Activated CD8-positive, alpha-beta memory T cell treated with anti-CD3 and anti-CD28 coated beads for 24 hours (primary cell): ENCODE data around the gene CASQ2.
"Not testable (repeated sequence)": the region's sequence is repeated elsewhere in the genome, so short reads cannot be mapped to it uniquely, and the experiment has no call there.

Experiments
- DNase-seq: peaks from one replicate; pipeline ENCODE4 v3.0.0-alpha.2; 2020

Gene CASQ2

DNA sequence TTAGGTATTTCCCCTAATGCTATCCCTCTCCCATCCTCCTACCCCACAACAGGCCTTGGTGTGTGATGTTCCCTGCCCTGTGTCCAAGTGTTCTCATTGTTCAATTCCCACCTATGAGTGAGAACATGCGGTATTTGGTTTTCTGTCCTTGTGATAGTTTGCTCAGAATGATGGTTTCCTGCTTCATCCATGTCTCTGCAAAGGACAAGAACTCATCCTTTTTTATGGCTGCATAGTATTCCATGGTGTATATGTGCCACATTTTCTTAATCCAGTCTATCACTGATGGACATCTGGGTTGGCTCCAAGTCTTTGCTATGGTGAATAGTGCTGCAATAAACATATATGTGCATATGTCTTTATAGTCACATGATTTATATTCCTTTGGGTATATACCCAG lies 10.6 kb upstream of the CASQ2 start:
- not testable (repeated sequence) for DNase-seq

DNA sequence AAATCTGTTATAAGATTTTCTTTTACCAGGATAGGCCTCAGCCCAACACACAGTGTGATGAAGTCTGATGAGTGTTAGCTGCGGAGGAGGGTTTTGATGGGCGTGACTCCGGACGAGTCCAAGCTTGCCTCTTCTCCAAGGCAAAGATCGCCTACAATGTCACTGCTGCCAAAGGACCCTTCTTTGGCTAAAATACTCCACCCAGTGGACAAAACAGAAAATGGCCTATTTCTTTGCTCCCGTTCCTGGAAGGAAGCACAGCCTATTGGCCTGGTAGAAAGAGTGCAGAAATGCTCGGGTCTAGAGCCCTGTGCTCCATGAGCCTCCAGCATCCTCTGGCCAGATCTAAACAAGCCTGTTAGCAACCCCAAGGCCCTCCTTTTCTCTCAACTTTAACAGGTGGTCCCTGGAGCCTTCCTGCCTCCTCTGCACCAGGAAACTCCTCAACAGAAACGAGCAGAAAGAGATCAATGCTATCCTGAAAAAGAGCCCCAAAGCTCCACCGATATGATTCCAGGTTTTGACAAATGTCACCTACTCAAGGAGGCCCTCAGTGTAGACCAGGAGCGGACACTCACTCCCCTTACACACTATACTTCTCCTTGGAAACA lies 3.4 kb upstream of the CASQ2 start:
- no peak for DNase-seq

DNA sequence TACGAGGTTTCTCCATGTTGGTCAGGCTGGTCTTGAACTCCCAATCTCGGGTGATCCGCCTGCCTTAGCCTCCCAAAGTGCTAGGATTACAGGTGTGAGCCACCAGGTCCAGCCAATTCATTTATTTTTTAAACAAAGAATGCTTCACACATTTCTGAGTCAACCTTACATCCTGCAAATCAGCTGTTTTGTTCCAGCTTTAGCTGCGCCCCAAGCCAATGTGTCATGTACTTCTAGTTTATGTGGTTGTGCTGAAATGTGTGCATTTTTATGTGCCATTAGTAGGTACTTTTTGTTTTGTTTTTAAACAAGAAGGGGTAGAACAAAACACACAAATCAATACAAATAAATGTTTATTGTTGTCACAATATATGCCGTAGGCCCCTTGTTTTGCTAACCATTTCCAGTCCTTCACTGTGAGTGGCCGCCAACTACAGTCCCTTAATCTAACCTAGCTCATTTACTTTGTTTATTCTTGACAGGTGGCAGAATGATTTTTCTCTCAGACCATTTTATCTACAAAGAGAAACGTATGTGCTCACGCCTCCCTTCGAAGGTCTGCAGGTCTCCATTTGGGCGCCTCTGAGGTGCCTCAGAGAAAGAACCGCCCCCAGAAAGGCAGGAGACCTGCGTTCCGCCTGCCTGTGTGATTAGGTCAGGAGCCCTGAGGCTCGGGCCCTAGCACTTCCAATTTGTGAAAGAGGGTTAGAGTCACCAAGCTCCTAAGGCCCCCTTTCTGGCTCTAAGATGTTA lies 2.8 kb upstream of the CASQ2 start:
- no peak for DNase-seq

DNA sequence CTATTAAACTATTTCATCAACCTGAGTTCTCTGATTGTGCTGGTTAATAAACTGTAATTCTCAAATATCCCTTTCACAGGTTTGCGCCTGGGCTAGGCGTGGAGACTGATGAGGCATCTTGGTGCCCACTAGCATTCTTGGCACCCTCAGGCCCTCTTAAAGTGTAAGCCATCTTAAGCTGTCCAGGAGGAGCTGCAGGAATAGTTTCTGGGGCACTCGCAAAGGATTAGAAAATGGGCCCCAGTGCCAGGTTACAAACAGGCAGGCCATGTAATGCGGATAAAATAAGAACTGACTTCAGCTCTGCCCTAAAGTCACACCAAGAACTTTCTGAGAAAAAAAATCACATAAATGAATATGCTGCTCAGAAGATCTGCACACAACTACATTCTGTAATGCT lies 1.1 kb downstream of the CASQ2 start:
- no peak for DNase-seq

DNA sequence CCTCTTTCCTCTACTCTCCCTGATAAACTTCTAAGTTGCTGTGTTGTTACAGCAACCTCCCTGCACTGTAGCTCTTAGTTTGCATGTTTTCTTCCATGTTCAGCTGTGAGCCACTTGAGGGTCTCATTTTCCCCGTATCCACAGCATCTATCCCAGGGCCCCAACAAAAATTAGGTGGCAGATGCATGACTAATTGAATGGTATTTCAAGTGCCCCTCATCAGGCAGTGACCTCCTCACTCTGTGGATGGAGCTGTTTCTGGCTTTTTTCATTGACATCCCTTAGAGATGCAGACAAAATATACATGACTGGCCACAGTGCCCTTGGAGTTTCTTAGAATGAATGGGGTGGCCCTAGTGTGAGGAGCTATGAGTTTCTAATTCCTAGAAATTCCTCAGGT lies 3.4 kb downstream of the CASQ2 start:
- DNase-seq = no peak

DNA sequence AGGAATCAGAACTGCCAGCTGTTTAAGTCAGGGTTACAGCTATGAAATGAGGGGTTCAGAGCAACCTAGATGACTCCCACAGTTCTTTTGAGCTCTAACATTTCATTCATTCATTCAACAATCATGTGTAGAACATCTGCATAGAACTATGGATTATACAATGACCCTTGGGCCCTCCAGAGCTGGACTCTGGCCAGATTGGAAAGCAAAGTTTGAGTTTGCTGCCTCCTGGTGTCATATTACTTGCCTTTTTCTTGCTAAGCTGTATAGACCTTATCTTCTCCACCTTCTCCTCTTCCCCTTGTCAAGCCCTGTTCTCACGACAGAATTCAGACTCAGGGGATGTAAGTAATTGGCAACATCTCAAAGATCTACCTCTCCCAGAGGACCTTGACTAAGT lies 4.0 kb downstream of the CASQ2 start:
- no peak for DNase-seq

DNA sequence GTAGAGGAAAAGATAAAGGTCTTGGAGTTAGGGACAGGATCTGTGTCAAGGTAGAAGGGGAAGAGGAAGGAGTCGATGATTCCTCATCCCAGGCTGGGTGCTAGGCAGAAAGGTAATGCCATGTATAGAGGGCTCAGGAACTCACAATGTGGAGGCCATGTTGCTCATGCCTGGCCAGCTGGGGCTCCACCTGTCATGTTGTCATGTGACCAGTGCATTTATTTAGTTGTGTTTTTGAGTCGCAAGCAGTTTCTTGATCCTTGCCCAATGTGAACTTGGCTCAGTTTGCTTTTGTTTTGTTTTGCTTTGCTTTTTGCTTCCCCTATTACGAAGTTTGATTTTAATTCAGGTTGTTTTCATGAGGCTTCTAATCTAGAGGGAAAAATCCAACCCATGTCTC lies 5.7 kb downstream of the CASQ2 start:
- DNase-seq = no peak

DNA sequence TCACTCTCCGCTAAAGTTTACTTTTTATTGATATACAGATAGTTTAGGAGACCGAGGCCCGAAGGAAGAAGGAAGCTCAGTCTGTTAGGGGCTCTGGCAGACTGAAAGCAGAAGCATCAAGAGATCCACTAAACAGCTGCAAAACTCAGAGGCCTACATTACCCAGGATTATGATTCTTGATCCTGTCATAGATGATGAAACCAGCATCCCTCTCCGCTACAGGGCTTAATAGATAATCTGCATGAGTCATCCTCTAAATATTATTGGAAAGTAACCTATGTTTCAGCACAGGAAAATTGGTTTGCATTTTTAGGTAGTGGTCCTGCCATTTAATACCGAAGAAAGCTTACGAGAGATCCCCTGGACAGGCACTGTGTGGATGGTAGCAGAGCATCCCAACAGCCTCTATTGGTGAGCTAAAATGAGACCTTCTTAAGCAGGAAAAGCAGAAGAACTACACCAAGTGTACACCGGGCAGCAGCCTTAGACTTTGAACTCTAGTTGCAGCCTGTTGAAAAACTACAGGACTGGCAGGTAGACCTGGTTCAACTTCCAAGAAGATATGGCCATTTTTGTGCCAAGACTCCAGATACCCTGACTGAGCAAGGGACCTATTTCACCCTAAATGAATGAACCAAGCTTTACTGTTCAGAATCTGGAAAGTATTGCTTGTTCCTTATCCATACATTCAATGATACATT lies 6.8 kb downstream of the CASQ2 start:
- DNase-seq = no peak

DNA sequence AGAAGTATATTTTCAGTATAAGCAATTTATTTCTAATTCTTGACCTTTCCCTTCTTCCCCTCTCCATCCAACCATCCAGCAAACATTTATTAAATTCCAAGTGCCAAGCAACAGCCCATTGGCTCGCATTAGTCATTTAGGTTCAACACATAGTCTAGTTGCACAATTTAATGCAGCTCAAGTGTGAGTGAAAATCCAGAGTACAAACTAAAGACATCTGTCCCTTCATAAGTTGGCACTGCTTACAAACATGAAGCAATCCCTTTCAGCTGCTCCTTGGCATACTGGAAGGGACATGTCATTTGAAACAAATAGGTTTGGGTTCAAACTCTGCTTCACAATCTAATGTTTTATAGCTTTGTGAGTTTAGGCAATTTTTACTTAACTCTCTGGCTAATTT lies 10.7 kb downstream of the CASQ2 start:
- no peak for DNase-seq

DNA sequence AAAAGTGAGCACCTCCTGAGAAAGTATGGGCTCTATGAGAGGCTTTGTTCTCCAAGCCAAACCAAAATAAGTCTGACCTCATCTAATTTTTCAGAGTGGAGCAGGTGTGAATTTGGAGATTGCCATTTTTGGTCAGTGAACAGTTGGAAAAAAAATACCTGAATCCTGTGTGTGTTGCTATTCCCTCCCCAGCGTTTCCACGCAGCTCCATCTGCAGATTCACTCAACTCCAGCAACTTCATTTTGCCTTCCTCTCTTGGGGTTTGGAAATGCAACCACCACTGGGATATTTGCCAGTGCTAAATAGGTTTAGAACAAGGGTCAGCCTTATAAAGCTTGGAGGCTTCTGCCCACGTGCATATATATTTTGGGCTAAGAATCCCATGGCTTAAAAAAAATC lies 11.2 kb downstream of the CASQ2 start:
- DNase-seq = no peak

DNA sequence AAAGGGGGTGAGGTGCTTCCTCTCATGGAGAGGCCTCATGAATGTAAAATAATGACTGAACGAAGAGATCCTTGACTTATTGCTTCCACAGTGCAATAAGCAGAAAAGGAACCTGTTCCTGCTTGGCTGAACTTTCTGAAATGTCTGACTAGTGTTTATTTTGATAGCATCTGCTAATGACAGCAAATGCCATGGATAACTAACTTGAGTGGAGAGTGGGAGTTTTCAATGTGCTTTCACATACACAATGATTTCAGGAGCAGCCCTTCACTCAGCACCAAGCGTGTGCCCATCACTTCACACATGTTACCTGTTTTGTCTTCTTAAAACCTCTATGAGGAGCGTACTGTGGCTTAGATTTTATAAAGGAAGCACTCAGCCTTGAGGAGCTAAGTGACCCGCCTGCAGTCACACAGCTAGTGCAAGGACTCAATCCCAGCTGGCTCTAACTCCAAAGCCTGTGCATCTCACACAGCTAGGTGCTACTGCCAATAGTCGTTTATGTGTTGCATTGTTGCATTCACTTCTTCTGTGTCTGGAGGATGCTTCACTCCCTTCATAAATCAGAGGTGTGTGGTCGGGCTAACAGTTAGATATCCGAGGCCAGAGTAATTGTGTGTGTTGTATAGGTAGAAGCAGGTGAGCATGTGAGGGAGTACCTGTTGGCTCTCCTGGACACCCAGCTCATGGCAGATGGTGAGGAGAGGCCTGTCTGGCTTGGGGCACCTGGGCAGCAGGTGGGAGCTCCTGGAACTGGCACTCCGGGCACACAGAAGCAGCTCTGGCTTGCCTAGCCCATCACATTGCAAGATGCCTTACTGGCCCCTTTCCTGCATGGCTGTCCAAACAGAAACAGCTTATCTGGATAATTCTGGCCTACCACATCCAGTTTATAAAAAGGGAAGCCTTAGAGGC lies 12.8 kb downstream of the CASQ2 start:
- DNase-seq = no peak

DNA sequence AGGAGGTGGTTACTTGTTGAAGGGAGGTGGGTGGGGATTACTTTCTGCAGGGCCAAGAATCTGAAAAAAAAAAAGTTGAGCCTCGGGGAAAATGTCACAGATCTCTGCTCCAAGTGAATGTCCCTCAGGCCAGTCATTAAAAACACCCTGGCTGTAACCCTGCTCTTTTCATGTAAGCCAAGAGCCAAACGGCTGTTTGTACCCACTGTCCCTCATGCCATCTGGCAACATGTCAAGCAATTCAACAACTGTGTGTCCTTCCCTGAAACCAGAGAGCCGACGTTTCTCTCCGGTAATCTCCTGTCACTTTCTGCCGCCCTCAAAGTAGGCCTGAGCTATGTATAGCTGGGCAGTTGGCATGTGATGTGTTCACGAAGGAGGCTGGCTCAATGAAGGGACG lies 14.7 kb downstream of the CASQ2 start:
- no peak for DNase-seq

DNA sequence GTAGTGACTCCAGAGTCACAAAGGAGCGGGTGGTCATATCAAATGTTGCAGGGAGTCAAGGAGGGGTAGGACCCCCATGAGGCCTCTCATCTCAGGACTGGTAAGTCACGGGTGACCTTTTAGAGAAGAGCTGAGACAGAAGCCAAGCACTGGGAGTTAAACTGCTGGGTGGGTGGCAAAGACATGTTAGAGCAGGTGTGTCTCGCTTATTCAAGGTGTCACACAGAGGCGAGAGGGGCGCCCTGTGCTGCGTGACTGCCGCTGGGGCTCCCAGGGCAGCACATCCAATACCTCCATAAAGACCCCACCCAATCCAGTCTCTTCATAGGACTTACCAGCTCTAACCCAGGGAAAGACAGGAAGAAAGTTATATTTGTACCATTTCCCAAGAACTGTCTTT lies 15.2 kb downstream of the CASQ2 start:
- DNase-seq = no peak

DNA sequence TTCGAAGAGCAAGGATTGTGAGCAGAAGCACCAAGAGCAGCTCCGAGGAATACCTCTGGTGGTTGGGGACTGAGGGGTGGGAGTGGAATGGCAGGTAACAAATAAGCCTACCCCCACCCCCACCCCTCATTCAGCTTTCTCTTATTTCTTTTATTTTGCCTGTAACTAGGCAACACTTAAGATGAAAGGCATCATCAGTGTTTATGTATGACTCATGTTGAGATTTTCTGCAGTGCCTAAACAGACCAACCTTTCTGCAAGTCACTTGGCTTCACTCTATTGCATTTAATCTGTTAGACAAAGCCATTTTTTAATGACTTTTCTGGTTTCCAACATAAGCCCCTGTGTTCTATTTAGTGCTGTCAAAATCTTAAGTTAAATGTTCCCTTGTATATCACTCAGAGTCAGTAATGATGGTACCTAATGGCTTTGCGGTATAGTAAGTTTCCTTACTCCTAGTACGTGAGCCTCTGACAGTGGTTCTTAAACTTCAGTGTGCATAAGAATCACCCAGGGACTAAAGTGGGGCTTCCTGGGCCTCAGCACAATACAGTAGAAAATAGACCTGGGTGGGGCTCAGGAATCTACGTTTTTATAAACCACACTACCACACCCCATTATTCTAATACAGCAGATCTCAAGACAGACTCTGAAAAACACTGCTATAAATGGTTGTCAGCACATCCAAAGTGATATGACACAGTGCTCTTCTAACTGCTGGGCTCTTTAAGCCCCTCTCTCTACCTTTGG lies 19.9 kb downstream of the CASQ2 start:
- no peak for DNase-seq

DNA sequence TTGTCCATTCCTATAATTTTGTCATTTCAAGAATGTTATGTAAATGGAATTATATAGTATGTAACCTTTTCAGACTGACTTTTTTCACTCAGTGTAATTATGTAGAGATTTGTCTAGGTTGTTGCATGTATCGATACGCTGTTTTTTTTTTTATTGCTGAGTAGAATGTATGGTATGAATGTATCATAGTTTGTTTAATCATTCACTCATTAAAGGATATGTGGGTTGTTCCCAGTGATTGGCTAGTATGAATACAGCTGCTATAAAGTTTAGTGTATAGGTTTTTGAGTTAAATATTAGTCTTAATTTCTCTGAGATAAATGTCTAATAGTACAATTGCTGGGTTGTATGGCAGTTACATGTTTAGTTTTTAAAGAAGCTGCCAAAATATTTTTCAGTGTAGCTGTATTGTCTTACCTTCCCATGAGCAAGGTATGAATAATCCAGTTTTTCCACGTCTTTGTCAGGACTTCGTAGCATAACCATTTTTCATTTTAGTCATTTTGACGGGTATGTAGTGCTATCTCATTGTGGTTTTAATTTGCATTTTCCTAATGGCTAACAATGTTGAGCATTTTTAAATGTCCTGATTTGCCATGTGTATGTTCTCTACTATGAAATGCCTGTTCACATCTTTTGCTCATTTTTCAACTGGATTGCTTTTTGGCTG lies 22.4 kb downstream of the CASQ2 start:
- DNase-seq = no peak

DNA sequence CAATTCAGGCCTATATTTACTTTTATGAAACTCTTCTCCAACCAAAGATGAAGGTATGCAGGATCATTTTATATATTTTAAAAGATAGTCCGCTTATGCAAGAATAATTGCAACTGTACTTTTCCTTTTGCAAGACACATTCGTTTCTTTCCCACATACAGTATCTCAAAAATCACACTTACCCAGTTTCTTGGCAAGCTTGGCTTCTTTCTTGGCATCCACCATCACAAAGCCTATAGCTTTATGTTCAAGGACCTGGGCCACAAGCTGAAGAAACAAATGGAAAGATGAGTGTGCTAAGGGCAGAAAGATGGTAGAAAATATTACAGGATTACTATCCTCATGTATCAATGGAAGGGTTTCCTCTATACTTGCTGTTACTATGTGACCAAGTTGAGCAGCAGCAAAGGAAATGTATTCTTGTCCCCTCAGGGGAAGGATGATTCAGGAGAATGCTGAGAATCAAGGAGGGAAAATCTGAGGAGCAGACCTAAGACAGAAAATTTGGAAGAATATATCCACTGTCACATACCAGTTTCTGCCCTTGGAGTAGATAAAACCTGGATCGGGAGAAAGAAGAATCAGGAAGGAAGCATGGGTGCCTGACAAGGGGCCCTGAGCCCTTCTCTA lies 23.8 kb downstream of the CASQ2 start:
- no peak for DNase-seq

DNA sequence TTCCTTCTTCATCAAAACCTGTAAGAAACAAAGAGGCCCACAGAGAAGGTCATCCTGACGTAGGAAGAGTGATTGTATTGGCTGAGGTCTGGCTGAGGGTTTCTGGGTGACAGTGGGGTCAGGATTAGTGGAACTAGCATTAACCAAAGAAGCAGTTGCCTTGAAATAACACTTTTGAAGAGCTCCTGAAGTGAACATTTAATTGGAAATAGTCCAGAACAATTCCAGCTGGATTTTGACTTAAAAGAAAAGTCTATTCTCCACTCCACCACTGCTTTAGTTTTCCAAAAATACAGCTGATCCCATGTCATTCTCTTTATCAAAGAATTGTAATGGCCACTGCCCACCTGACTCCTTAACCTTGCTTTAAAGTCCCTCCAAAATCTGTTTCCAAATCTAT lies 27.7 kb downstream of the CASQ2 start:
- DNase-seq = no peak

DNA sequence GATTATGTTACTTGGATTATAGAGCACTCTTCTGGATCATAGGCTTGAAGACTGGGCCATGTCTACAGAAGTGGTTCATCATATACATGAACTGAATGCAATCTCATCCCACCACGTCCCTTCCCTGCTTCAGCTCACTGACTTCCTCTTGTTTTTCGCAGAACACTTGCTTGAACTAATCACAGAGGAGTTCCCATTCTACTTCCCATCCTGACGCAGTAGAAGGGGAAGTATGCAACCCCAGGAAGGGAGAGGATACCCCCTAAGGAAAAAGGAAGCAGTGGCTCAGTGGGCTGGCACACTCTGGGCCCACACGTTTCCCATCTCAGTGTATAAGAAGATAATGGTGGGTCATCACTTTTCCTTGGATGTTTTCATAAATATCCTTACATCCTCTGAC lies 36.2 kb downstream of the CASQ2 start:
- no peak for DNase-seq

DNA sequence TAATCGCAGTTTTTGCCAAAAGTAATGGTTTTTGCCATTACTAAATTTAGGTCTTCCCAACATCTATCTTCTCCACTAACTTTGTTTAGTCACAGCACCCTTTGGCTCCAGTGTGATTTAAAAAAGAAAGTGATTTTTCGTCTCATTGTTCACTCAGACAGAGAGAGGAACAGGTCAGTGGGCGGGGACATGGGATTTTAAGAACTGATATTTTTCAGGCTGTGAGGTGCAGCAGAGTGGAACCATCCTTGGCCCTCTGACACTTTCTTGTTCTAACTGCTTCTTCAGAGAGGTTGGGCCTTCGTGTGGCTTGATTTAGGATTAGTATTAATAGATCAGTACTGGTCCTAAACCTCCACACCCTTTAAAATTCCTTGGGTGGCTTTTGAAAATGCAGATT lies 38.8 kb downstream of the CASQ2 start:
- no peak for DNase-seq

DNA sequence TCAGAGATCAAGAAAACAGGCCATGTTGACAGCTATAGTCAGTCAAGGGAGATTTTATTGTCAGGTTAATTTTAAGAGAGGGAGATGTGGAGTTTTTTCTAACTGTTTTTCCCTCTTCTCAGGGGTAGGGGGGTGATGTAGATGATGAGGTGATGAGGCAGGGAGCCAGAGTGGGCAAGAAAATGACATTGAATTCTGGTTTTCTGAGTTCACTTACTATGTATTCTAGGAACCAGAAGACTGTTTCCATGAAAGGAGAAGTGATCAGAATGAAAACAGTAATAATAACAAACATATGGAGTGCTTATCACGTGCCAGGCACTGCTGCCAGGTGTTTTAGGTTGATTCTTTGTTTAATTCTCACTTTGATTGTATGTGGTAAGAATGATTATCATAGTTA lies 40.2 kb downstream of the CASQ2 start:
- no peak for DNase-seq

DNA sequence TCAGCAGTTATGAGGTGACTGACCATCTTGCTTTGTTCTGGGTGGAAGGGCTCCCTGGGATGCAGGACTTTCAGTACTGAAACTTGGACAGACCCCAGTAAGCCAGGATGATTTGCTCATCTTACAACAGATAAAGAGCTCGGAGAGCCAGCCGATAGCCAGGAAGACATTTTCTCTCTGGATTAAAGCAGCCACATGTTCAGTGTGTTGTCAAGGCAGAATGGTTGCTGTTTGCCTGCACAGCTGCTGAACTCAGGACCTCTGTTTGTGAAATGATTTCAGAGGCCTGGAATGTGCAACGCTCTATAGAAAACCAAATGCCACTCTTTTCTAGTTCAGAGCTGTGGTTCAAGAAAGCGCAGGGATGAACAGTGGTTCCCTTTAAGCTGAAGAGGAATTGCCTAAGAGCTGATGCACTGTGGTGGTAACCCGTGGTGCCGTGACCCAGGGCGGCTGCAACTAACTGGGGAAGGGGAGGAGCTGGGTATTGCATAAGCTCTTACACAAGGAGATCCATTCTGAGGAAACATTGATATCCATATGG lies 40.7 kb downstream of the CASQ2 start:
- no peak for DNase-seq
